Activated T-cell treated with anti-CD3 and anti-CD28 coated beads for 4 hours (primary cell): ENCODE measurements around the gene KLHDC4.
A peak's percentile ranks its signal among the peaks of the same experiment; 100 is the strongest.
"Not testable (repeated sequence)": the region's sequence is repeated elsewhere in the genome, so short reads cannot be mapped to it uniquely, and the experiment has no call there.

Source experiments
- DNase-seq: peaks from one replicate; pipeline ENCODE4 v3.0.0-alpha.2; 2020

The KLHDC4 gene

GRCh38 chr16:87765776-87766484 lies at the start of gene KLHDC4:
Gene KLHDC4 (minus strand): TSS chr16:87765986. CDS start chr16:87765890, 96 bp downstream.
- DNase-seq = peak; percentile 85

GRCh38 chr16:87815567-87815966 lies 49.8 kb upstream of the KLHDC4 start:
- no peak for DNase-seq

DNA sequence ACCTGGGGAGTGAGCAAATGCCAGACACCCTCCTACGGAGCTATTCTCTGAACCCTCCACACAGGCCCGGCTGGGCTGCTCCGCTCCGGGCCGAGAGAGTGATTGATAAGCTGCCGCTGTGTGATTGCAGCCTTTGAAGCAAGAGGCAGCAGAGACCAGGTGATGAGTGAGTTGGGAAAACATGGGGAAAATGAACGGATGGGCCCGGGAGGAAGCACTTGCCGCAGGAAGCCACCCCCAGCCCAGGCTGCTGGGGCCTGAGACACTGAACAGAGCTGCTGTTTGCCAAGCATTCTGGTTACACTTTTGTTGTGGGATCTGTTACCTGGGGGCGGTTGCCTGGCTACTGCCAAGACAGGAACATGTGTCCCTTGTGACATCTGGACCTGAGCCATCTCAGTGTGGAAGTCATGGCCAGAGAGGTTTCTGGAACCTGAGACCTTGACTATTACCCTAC lies 46.4 kb upstream of the KLHDC4 start:
- DNase-seq = no peak

GRCh38 chr16:87811454-87811853 lies 45.7 kb upstream of the KLHDC4 start:
- DNase-seq = not testable (repeated sequence)

GRCh38 chr16:87809150-87809902 lies 43.5 kb upstream of the KLHDC4 start:
- DNase-seq = no peak

DNA sequence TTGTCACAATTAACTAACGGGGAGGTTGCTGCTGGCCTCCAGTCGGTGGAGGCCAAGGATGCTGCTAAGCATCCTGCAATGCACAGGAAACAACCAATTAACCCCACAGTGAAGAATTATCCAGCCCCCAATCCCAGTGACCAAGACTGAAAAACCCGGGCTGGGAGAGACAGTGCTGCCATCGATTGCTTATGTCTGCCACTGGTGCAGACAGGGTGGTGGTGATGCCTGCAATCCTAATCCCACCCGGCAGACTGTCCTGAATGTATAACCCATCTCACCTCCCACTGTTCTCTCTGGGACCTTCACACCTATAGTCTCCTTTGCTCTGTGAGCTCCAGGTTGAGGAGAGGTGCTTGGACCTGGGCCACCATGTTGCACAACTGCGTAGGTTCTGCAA lies 42.3 kb upstream of the KLHDC4 start:
- no peak for DNase-seq

DNA sequence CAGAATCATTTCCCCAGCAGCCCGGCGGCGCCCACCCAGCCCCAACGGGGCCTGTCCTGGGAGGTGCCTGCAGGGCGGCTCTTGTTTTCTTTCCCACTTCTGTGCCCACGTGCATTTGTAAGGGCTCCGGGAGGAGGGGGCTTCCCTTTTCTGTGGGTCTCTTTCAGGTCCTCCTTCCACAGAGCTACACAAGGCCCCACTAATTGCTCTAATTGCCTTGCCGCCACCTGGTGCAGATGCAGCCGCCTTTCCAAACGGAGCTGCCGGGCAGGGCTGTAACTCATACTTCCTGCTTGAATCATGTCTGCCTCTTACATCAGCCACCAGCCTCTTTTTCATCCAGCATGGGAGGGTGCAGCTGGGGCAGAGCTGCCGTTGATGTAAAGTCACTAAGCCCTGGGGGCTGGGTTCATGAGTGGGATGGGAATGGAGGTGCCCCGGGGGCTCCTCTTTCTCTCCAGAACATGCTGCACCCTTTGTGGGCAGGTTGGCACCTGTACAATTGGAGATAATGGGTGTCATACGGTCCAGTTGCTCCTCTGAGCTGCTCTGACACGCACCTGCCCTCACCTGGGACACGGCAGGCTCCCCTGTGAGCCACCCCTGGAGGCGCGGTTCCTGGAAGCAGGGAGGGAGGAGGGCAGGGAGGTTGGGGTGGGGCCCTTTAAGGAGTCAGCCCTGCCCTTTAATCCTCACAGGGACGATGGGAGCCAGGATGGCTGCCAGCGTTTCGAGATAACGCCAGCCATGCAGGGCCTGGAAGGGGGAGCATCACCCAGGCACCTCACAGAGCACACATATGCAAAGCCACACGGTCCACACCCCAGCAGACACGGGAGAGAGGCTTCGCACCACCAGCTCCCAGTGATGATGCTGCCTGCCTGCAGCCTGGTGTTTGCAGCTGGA lies 41.1 kb upstream of the KLHDC4 start:
- no peak for DNase-seq

- no peak for DNase-seq
Measured at GRCh38 chr16:87806261-87806640, 40.5 kb upstream of the KLHDC4 start.

- DNase-seq = no peak
Measured at GRCh38 chr16:87803385-87803784, 37.6 kb upstream of the KLHDC4 start.

GRCh38 chr16:87802670-87803069 lies 36.9 kb upstream of the KLHDC4 start:
- DNase-seq = no peak

- no peak for DNase-seq
Measured at GRCh38 chr16:87801679-87802259, 36.0 kb upstream of the KLHDC4 start.

- no peak for DNase-seq
Measured at GRCh38 chr16:87800497-87800896, 34.7 kb upstream of the KLHDC4 start.

GRCh38 chr16:87795336-87795735 lies 29.6 kb upstream of the KLHDC4 start:
- DNase-seq = no peak

GRCh38 chr16:87794485-87795078 lies 28.8 kb upstream of the KLHDC4 start:
- no peak for DNase-seq

DNA sequence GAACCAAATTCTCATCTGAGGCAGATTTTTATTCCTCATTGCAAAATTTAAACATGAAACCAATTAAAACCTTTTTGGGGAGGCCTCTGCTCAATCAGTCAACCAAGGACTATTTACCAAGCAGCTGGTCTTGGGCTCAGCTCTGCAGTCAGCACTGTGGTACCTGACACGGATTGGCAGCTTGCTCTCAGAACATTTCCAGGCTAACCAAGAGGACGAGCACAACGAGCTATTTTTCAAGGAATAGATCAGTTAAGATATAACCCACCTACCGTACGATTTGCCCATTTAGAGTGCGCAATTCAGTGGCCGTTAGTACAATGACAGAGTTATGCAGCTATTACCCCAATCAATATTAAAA lies 26.4 kb upstream of the KLHDC4 start:
- no peak for DNase-seq

DNA sequence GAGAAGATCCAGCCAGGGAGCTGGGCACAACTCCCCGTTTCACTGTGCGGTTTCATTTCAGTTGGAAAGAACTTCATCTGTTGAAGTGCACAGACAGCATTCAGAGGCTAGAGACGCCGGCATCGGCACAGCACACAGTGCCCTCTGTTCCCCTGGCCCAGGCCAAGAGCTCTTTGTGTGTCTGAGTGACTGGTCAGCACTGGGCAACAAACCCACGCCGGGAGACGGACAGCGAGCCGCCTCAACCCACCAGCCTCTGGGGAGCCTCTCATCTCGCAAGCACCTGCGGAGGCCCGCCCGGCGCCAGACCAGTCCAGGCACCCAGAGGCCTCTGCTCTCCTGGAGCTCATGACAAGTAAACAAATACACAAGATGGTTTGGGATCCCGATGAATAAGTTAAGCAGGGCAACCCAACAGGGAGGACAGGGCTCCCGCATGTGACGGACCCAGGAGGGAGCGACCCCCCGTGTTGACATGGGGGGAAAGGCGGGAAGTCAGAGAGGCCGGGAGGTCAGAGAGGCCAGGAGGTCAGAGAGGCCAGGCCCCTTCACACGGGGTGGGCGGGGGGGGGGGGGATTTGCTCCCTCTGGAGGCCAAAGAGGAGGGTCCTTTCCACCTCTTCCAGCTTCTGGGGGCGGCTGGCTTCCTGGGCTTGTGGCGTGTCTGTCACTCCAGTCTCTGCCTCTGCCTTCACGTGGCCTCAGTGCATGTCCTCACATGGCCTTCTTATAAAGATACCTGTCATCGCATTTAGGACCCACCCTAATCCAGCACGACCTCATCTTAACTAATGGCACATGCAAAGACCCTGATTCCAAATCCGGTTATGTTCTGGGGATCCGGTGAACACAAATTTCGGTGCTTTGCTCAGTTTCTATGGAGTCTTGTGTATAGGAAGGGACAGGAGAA lies 25.8 kb upstream of the KLHDC4 start:
- no peak for DNase-seq

GRCh38 chr16:87790292-87791100 lies 24.7 kb upstream of the KLHDC4 start:
- no peak for DNase-seq

DNA sequence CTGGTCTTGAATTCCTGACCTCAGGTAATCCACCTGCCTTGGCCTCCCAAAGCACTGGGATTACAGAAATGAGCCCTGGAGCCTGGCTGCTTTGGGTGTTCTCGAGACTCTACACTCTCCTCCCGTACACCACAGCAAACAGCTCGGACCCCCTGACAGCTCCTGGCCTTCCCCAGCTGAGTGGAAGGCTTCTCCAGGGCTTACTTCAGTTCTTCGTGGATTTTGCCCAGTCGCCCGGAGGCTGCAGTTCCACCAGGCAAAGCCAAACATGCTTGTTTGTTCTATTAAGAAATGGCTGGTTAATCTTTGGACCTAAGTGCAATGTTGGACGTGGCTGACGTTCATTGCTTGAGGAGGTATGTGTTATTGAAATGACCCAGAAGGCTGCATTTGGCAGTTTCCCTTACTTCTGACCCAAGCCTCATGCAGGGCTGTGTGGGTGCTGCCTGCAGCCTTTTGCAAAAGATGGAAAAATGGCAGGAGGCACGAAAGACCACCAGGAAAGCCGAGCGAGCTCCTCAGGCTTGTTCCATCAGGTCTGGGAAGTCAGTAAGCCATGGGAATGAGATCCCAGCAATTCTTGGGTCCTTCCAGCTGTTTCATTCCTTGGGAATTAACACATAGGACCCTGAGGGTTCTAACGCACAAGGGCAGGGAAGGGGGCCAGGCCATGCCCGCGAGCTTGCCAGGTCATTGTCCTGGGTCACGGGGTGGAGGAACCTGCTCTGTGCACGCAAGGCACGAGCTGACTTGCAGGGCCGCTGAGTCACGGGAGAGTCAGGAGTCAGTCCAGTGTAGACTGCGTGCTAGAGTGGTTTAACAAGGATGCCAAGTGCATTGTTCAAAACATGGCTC lies 23.9 kb upstream of the KLHDC4 start:
- DNase-seq = no peak

DNA sequence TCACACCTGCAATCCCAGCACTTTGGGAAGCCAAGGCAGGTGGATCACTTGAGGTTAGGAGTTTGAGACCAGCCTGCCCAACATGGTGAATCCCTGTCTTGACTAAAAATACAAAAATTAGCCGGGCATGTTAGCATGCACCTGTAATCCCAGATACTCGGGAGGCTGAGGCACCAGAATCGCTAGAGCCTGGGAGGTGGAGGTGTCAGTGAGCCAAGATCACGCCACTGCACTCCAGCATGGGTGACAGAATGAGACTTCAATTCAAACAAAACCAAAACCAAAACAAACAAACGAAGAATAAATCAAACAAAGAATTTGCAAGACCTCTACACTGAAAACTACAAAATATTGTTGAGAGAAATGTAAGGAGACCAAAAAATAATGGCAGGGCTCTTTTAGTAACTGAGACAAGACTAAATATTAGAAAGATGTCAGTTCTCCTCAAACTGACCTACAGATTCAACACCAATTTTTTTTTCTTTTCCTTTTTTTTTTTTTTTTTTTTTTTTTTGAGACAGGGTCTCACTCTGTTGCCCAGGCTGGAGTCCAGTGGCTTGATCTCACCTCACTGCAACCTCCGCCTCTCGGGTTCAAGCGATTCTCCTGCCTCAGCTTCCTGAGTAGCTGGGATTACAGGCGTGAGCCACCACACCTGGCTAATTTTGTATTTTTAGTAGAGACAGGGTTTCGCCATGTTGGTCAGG lies 23.1 kb upstream of the KLHDC4 start:
- not testable (repeated sequence) for DNase-seq
